Endothelial cell of umbilical vein (primary cell): ENCODE measurements around the gene SERTAD4.

Experiments used
- CTCF ChIP-seq, 2 donors: IDR thresholded peaks; 1 replicate in 1 of 2; 2 replicates in 1 of 2; pipeline ENCODE4 v1.5.1; 2011; ENCODE audit warnings: low read length in 2 of 2, mild to moderate bottlenecking in 2 of 2, moderate library complexity in 2 of 2, control low read depth in 1 of 2, inconsistent platforms in 1 of 2, low read depth in 1 of 2; ENCODE audit not compliant: insufficient read depth in 1 of 2; ENCODE audit errors: extremely low read depth in 1 of 2
- EZH2 ChIP-seq: IDR thresholded peaks from 2 replicates; pipeline ENCODE4 v1.6.1; 2012; ENCODE audit warnings: borderline replicate concordance, low read depth, mild to moderate bottlenecking, moderate library complexity, low read length, inconsistent platforms; ENCODE audit not compliant: severe bottlenecking
- FOS ChIP-seq: IDR thresholded peaks from 2 replicates; pipeline ENCODE4 v1.6.1; 2011; ENCODE audit warnings: mild to moderate bottlenecking, low read length, moderate library complexity, borderline replicate concordance; ENCODE audit not compliant: insufficient read depth
- GATA2 ChIP-seq: IDR thresholded peaks from 2 replicates; pipeline ENCODE4 v1.7.0; 2011; ENCODE audit warnings: low read depth, mild to moderate bottlenecking, moderate library complexity, mixed read lengths, low read length; ENCODE audit not compliant: insufficient read length, insufficient read depth
- JUN ChIP-seq: IDR thresholded peaks from 2 replicates; pipeline ENCODE4 v1.6.1; 2011; ENCODE audit warnings: borderline replicate concordance, low read depth; ENCODE audit not compliant: insufficient read length, insufficient read depth
- MYC ChIP-seq: IDR thresholded peaks from one replicate; pipeline ENCODE4 v1.6.1; 2011; ENCODE audit warnings: mild to moderate bottlenecking, low read depth, low read length
- POLR2A ChIP-seq: IDR thresholded peaks from 2 replicates; pipeline ENCODE4 v1.6.1; 2012; ENCODE audit warnings: low read depth, mild to moderate bottlenecking, control low read depth, low read length

GRCh38 chr1:210207597-210208450 lies 24.8 kb upstream of the SERTAD4 start:
- TF ChIP-seq FOS (no peak), GATA2 (no peak), CTCF (IDR thresholded peaks at IDR 0.05; ENCODE audit: extremely low read depth in 1 of 2, insufficient read depth in 1 of 2, low read depth in 1 of 2, low read length in 2 of 2) (no peak), POLR2A (no peak), EZH2 (no peak), MYC (no peak), JUN (no peak)
